ENCODE data around the gene BLNK. TPM values are rescaled to one million over a fixed set of nuclear protein-coding genes. Genes with fewer than 3 reads are reported as not detected.

BLNK gene
- total and polyA plus RNA-seq, 2 experiments from 2014 or later: 0.32 TPM; not detected in 1

GRCh38 chr10:96261132-96261531 lies 10.2 kb downstream of the BLNK start:
- no peak overlapping the region for H3K27ac ChIP-seq
- H3K36me3 ChIP-seq: no peaks in the 10 kb centered on the region
- no peaks in the 10 kb centered on the region for H3K9me3 ChIP-seq (ENCODE audit: low read depth)
- H3K4me3 ChIP-seq: no peak overlapping the region
- no peak for DNase-seq (ENCODE audit: low read depth in 1 of 2, low spot score in 1 of 2)
- peaks cover 13% of the 10 kb centered on the region for H3K4me1 ChIP-seq (ENCODE audit: low read depth)
- H3K27me3 ChIP-seq: no peaks in the 10 kb centered on the region
- no peak for TF ChIP-seq CTCF (IDR thresholded peaks at IDR 0.05; ENCODE audit: low read depth, low read length)

- no peak for DNase-seq (ENCODE audit: low read depth in 1 of 2, low spot score in 1 of 2)
- no peak overlapping the region for H3K27ac ChIP-seq
- TF ChIP-seq CTCF (IDR thresholded peaks at IDR 0.05; ENCODE audit: low read depth, low read length): no peak
- H3K36me3 ChIP-seq: no peaks in the 10 kb centered on the region
- no peaks in the 10 kb centered on the region for H3K27me3 ChIP-seq
- H3K4me1 ChIP-seq (ENCODE audit: low read depth): peaks cover 13% of the 10 kb centered on the region
- H3K9me3 ChIP-seq (ENCODE audit: low read depth): no peaks in the 10 kb centered on the region
- H3K4me3 ChIP-seq: no peak overlapping the region
Observed at GRCh38 chr10:96260014-96260413, 11.4 kb downstream of the BLNK start.

DNA sequence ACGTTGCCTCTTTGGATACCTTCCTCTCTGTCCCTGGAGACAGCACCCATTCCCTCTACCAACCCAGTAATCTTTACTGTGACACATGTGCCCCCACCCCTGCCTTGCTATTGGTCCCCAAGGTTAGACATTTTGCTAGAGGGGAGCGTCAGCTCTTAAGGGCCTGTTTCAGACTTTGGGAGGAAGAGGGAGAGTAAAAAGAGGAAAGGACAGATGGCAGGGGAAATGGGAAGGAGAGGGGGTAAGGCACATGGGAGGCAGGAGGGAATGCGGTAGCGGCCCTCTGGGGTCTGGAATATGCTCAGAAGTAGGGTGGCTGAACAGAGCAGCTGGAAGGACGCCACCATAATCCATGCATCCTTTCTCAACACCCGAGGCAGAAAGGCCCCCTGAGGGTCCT lies 12.2 kb downstream of the BLNK start:
- Histone ChIP-seq H3K4me3 (no peak overlapping the region), H3K9me3 (ENCODE audit: low read depth) (no peaks in the 10 kb centered on the region), H3K36me3 (no peaks in the 10 kb centered on the region), H3K27me3 (no peaks in the 10 kb centered on the region), H3K4me1 (ENCODE audit: low read depth) (peaks cover 13% of the 10 kb centered on the region), H3K27ac (no peak overlapping the region)
- no peak for DNase-seq (ENCODE audit: low read depth in 1 of 2, low spot score in 1 of 2)
- no peak for TF ChIP-seq CTCF (IDR thresholded peaks at IDR 0.05; ENCODE audit: low read depth, low read length)

DNA sequence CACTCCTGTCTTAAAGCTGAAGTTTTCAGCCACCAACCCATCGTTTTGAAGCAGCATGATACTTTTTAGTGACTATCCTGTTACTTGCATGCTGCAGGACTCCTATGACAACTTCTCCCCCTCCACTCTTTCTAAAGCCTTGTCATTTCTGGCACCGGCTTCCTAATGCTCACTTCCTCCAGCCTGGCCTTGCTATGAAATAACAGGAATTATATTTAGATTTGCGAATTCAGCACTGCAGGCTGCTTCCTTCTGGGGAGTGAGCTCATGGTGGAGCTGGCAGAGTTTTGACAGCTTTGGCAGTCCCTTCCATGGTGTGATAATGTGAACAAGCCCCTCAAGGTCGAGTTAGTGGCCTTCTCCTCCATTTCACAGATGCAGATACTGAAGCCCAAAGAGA lies 13.4 kb downstream of the BLNK start:
- no peaks in the 10 kb centered on the region for H3K9me3 ChIP-seq (ENCODE audit: low read depth)
- H3K4me3 ChIP-seq: no peak overlapping the region
- H3K27me3 ChIP-seq: no peaks in the 10 kb centered on the region
- H3K27ac ChIP-seq: no peak overlapping the region
- peak in 1 of 2 donors; percentile 2 for DNase-seq (ENCODE audit: low read depth in 1 of 2, low spot score in 1 of 2)
- H3K36me3 ChIP-seq: no peaks in the 10 kb centered on the region
- TF ChIP-seq CTCF (IDR thresholded peaks at IDR 0.05; ENCODE audit: low read depth, low read length): no peak
- peaks cover 13% of the 10 kb centered on the region for H3K4me1 ChIP-seq (ENCODE audit: low read depth)

DNA sequence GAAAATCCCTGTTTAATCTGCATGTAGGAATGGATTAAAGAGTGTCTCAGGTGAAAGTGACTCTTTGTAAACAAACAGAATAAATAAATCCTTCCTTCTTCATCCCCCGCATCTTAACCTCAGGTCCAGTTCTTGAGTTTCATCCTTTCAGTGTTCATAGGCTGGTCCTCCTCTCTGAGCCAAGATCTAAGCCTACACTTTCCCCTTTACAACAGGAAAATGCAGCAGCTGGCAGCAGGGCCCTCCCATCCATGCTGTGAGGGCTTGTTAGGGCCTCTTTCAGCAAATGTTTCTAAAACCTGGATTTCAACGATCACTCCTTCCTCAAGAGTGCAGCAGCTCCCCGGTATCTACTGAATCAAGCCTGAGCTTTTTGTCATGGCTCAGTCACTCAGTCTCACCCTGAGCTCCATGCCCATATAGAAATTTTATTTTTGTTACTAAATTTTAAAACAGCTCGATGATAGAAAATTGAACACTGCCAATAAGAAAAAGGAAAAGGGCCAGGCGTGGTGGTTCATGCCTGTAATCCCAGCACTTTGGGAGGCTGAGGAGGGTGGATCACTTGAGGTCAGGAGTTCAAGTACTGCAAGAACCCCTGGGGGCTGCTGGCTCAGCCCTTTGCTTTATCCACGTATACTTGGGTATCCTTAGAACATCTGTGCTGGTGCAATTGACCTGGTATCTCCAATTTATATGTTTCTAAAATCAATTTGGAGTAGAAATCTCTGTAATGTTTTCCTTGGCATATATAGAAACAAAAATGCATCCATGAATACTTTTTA lies 15.6 kb downstream of the BLNK start:
- Histone ChIP-seq H3K4me3 (no peak overlapping the region), H3K36me3 (no peaks in the 10 kb centered on the region), H3K4me1 (ENCODE audit: low read depth) (peaks cover 13% of the 10 kb centered on the region), H3K27me3 (no peaks in the 10 kb centered on the region), H3K27ac (no peak overlapping the region), H3K9me3 (ENCODE audit: low read depth) (no peaks in the 10 kb centered on the region)
- no peak for TF ChIP-seq CTCF (IDR thresholded peaks at IDR 0.05; ENCODE audit: low read depth, low read length)
- DNase-seq (ENCODE audit: low read depth in 1 of 2, low spot score in 1 of 2): no peak

Measured in cardiac muscle cell (in vitro differentiated cells and primary cell).